Measurements from ENCODE around the gene SUN1.

The SUN1 gene

DNA sequence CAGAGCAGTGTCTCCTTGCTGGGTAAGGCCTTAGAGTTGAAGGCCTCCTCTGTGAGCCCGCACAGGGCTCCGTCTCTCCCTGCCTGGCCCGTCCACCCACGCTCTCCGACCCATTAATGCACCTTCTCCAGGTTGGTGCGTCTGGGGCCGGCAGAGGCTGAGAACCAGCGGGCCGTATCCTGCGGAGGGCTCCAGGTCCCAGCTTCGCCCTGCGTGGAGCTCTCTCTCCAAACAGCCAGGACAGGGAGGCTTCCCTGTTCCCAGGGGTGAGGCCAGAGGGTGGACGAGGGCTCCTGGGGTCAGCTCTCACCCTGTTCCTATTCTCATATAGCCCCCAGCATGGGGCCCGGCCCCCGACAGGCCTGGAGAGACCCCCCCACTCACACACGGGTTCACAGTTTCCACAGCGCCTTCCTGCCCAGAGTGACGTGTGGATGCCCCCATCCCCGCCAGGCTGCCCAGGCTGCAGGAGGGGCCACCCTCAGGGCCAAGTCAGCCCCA is 78.7 kb downstream of the SUN1 start:
- H3K27ac ChIP-seq (ENCODE audit: insufficient read depth, low read length, poor library complexity, severe bottlenecking), result no peak overlapping the region
- no peaks in the 10 kb centered on the region for H3K36me3 ChIP-seq (ENCODE audit: control insufficient read depth, insufficient read depth, low read length)
- H3K4me1 ChIP-seq (ENCODE audit: control insufficient read depth, insufficient read depth, low read length, poor library complexity, severe bottlenecking), result peaks cover 14% of the 10 kb centered on the region
- no peaks in the 10 kb centered on the region for H3K9me3 ChIP-seq (ENCODE audit: control insufficient read depth, low read length)
- H3K4me3 ChIP-seq (ENCODE audit: insufficient read depth, low read depth, low read length, poor library complexity, severe bottlenecking), result no peak overlapping the region
- no peaks in the 10 kb centered on the region for H3K27me3 ChIP-seq (replicated peaks; ENCODE audit: control insufficient read depth, insufficient read depth, low read length, poor library complexity, severe bottlenecking)
- DNase-seq, result no peak

DNA sequence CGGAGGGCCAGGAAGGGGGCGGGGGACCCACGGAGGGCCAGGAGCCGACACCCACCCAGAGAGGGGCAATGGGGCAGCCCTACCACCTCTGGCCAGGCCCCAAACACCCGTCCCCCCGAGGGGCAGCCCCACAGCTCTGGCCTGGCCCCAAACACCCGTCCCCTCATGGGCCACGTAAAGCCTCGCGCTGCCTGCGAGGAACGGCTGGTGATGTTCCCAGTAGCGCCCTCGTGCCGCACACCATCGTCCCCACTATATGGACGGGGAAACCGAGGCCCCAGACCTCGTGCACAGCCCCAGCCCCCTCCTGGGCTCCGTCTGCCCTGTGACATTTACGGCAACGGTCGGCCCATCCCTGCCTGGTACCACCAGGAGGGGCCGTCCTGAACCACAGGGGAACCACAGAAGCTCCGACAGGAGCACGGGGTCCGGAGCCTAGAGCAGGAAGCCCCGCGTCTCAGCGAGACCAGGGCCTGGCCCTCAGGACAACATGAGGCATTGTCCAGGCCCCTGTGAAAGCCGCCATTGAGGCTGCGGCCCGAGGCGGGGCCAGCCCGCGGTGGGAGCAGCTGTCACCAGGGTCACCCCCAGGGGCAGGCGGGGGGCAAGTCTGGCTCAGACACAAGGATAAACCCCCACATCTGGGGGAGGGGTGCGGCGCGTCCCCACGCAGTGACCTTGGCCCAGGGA is 79.7 kb downstream of the SUN1 start:
- no peak for DNase-seq
- Histone ChIP-seq H3K27me3 (replicated peaks; ENCODE audit: control insufficient read depth, insufficient read depth, low read length, poor library complexity, severe bottlenecking) (no peaks in the 10 kb centered on the region), H3K9me3 (ENCODE audit: control insufficient read depth, low read length) (no peaks in the 10 kb centered on the region), H3K4me1 (ENCODE audit: control insufficient read depth, insufficient read depth, low read length, poor library complexity, severe bottlenecking) (peaks cover 14% of the 10 kb centered on the region), H3K36me3 (ENCODE audit: control insufficient read depth, insufficient read depth, low read length) (no peaks in the 10 kb centered on the region), H3K27ac (ENCODE audit: insufficient read depth, low read length, poor library complexity, severe bottlenecking) (no peak overlapping the region), H3K4me3 (ENCODE audit: insufficient read depth, low read depth, low read length, poor library complexity, severe bottlenecking) (no peak overlapping the region)

DNA sequence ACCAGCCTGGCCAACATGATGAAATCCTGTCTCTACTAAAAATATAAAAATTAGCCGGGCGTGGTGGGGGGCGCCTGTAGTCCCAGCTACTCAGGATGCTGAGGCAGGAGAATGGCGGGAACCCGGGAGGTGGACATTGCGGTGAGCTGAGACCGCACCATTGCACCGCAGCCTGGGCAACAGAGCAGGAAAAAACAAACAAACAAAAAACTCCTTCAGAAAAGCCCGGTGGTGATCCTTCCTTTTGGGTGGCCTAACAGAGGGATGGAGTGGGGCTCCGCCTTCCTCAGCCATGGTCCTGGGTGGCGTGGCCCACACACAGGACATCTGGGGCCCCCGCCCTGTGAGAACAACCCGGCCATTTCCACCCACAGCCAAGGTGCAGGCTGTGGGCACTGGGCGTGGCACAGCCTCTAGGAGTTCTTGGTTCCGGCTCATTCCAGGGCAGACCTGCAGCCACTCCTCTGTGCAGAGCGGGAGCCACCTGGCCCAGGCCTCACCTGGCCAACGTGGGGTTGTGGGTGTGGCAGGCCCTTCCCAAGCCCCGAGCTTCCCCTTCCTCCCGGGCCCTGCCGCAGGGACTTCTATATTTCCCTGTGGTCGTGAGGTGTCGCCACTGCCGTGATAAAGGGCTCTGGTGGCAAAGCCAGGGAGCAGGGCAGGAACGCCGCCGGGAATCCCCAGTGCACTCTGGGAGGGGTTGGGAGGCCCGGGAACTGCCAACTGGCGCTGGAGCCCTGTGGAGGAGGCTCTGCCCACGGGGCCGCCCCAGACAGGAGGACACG is 81.7 kb downstream of the SUN1 start:
- H3K4me3 ChIP-seq (ENCODE audit: insufficient read depth, low read depth, low read length, poor library complexity, severe bottlenecking), result no peak overlapping the region
- no peaks in the 10 kb centered on the region for H3K9me3 ChIP-seq (ENCODE audit: control insufficient read depth, low read length)
- no peaks in the 10 kb centered on the region for H3K27me3 ChIP-seq (replicated peaks; ENCODE audit: control insufficient read depth, insufficient read depth, low read length, poor library complexity, severe bottlenecking)
- H3K27ac ChIP-seq (ENCODE audit: insufficient read depth, low read length, poor library complexity, severe bottlenecking), result no peak overlapping the region
- peaks cover 7% of the 10 kb centered on the region for H3K4me1 ChIP-seq (ENCODE audit: control insufficient read depth, insufficient read depth, low read length, poor library complexity, severe bottlenecking)
- DNase-seq, result no peak
- no peaks in the 10 kb centered on the region for H3K36me3 ChIP-seq (ENCODE audit: control insufficient read depth, insufficient read depth, low read length)

DNA sequence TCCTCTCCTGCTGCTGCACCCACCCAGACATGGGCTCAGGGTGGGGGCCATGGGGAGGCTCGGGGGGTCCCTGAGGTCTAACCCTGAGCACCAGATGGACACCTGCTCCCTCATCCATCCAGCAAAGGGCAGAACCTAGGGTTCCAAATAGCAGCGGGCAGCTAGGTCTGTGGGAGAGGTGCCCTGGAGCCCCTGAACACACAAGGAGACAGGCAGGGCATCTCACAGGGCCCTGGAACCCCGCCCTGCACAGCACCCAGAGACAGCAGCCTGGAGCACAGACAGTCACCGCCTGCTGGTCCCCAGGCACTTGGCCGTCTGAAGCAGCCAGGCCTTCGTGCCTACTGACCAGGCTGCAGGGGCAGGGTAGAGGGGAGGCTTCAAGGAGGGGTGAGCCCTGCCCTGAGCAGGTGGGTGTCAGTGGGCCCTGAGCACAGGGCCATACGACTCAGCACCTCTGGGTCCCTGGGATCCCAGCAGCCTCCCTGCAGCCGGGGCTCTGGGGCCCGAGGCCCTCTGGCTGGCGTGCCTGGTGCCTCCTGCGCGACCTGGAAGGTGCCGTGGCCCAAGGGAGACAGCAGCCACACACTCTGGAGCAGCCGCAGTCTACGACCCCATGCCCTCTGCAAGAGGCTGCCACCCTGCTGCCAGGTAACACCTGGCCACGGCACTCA is 82.4 kb downstream of the SUN1 start:
- H3K27ac ChIP-seq (ENCODE audit: insufficient read depth, low read length, poor library complexity, severe bottlenecking), result no peak overlapping the region
- no peaks in the 10 kb centered on the region for H3K36me3 ChIP-seq (ENCODE audit: control insufficient read depth, insufficient read depth, low read length)
- no peaks in the 10 kb centered on the region for H3K9me3 ChIP-seq (ENCODE audit: control insufficient read depth, low read length)
- H3K27me3 ChIP-seq (replicated peaks; ENCODE audit: control insufficient read depth, insufficient read depth, low read length, poor library complexity, severe bottlenecking), result no peaks in the 10 kb centered on the region
- H3K4me1 ChIP-seq (ENCODE audit: control insufficient read depth, insufficient read depth, low read length, poor library complexity, severe bottlenecking), result peaks cover 3% of the 10 kb centered on the region
- no peak overlapping the region for H3K4me3 ChIP-seq (ENCODE audit: insufficient read depth, low read depth, low read length, poor library complexity, severe bottlenecking)
- no peak for DNase-seq

DNA sequence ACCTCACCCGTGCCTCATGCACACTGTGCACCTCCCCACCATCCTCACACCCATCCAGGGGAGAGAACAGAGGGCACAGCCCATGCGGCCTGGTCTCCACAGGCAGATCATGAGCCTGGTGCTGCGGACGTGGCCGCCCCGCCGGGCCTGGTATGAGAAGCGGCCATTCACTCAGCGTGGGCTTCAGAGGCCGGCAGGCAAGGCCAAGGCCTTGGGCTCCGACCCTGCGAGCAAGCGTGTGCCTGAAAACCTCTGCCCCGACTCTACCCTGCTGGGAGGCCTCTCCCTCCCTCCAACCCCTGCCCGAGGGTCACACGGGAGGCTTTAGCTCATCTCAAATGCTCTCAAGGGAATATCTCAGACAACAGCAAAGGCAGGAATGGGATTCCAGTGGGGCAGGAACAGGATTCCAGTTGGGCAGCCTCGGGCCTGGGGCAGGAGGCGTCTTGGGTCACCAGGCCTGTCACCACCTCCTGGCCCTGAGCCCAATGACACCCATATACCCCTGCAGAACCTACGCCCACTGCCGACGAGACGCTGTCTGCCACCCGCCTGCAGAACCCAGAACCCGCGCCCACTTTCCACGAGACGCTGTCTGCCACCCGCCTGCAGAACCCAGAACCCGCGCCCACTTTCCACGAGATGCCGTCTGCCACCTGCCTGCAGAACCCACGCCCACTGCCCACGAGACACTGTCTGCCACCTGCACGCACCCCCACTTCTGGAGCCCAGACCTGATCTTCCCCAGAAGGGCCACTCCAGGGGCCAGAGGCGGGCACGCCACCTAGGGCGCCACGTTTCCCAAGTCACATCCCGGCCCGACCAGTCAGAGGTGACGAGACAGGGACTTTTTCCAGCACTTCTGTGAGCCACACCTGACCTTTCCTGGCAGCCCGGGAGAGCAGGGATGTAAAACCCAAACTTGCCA is 83.3 kb downstream of the SUN1 start:
- Histone ChIP-seq H3K27ac (ENCODE audit: insufficient read depth, low read length, poor library complexity, severe bottlenecking) (no peak overlapping the region), H3K4me1 (ENCODE audit: control insufficient read depth, insufficient read depth, low read length, poor library complexity, severe bottlenecking) (peaks cover 2% of the 10 kb centered on the region), H3K27me3 (replicated peaks; ENCODE audit: control insufficient read depth, insufficient read depth, low read length, poor library complexity, severe bottlenecking) (no peaks in the 10 kb centered on the region), H3K4me3 (ENCODE audit: insufficient read depth, low read depth, low read length, poor library complexity, severe bottlenecking) (no peak overlapping the region), H3K9me3 (ENCODE audit: control insufficient read depth, low read length) (no peaks in the 10 kb centered on the region), H3K36me3 (ENCODE audit: control insufficient read depth, insufficient read depth, low read length) (no peaks in the 10 kb centered on the region)
- DNase-seq, result no peak

DNA sequence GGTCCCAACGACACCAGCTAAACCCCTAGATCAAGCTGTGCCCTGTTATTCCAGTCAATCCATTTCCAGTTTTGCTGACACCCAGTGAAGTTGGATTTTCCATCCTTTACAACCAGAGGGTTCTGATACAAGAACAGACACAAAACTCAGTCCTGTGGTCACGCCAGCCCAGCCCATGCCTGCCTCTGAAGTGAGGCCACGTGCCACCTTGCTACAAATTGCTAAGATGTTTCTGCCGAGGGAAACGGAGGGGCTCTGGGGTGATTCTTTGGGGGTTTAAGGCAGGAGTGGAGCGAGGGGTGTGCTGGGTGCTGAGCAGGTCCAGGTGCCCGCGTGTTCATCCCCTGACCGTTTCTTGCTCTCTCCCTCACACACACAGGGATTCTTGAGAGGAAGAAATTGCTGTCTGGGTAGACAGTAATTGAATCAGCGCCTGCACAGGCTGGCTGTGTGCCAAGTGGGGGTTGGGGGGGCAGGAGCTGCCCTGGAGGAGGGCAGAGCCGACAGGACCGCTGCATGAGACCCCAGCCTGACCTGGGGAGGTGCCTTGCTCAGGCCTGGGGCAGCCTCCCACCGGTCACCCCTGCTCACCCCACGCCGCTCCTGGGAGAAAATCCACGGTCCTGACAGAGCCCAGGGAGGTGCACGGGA is 84.1 kb downstream of the SUN1 start:
- H3K36me3 ChIP-seq (ENCODE audit: control insufficient read depth, insufficient read depth, low read length), result no peaks in the 10 kb centered on the region
- no peak overlapping the region for H3K27ac ChIP-seq (ENCODE audit: insufficient read depth, low read length, poor library complexity, severe bottlenecking)

DNA sequence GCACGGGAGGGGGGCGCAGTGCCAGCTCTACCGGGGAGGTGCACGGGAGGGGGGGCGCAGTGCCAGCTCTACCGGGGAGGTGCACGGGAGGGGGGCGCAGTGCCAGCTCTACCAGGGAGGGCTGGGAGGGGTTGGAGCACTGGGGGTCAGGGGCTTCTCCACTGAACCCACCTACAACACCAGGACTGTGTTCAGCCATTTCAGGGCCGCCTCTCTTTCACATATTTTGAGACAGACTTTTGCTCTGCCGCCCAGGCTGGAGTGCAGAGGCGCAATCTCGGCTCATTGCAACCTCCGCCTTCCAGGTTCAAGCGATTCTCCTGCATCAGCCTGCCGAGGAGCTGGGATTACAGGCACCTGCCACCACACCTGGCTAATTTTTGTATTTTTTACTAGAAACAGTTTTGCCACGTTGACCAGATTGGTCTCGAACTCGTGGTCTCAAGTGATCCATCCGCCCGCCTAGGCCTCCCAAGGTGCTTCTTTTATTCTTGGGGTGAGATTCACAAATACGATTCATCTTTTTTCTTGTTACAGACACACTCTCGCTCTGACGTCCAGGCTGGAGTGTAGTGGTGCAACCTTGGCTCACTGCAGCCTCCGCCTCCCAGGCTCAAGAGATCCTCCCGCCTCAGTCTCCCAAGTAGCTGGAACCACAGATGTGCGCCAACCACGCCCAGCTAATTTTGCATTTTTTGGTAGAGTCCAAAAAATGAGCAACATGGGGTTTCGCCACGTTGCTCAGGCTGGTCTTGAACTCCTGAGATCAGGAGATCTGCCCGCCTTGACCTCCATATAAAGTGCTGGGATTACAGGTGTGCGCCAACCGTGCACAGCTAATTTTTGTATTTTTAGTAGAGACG is 85.2 kb downstream of the SUN1 start:
- H3K4me3 ChIP-seq (ENCODE audit: insufficient read depth, low read depth, low read length, poor library complexity, severe bottlenecking), result no peak overlapping the region
- peaks cover 16% of the 10 kb centered on the region for H3K4me1 ChIP-seq (ENCODE audit: control insufficient read depth, insufficient read depth, low read length, poor library complexity, severe bottlenecking)
- H3K36me3 ChIP-seq (ENCODE audit: control insufficient read depth, insufficient read depth, low read length), result no peaks in the 10 kb centered on the region
- H3K9me3 ChIP-seq (ENCODE audit: control insufficient read depth, low read length), result no peaks in the 10 kb centered on the region
- no peak overlapping the region for H3K27ac ChIP-seq (ENCODE audit: insufficient read depth, low read length, poor library complexity, severe bottlenecking)
- H3K27me3 ChIP-seq (replicated peaks; ENCODE audit: control insufficient read depth, insufficient read depth, low read length, poor library complexity, severe bottlenecking), result no peaks in the 10 kb centered on the region
- DNase-seq, result no peak

More for the DNA sequence above, 84.1 kb downstream of the SUN1 start:
- Histone ChIP-seq H3K4me1 (ENCODE audit: control insufficient read depth, insufficient read depth, low read length, poor library complexity, severe bottlenecking) (peaks cover 5% of the 10 kb centered on the region), H3K4me3 (ENCODE audit: insufficient read depth, low read depth, low read length, poor library complexity, severe bottlenecking) (no peak overlapping the region), H3K27me3 (replicated peaks; ENCODE audit: control insufficient read depth, insufficient read depth, low read length, poor library complexity, severe bottlenecking) (no peaks in the 10 kb centered on the region), H3K9me3 (ENCODE audit: control insufficient read depth, low read length) (no peaks in the 10 kb centered on the region)
- no peak for DNase-seq

DNA sequence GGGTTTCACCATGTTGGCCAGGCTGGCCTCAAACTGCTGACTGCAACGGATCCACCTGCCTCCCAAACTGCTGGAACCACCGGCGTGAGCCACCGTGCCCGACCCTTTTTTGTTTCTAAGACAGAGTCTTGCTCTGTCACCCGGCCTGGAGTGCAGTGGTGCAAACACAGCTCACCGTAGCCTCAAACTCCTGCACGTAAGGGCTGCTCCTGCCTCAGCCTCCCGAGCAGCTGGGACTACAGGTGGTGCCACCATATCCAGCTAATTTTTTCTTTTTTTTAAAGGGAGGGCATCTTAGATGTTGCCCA is 85.8 kb downstream of the SUN1 start:
- Histone ChIP-seq H3K9me3 (ENCODE audit: control insufficient read depth, low read length) (no peaks in the 10 kb centered on the region), H3K36me3 (ENCODE audit: control insufficient read depth, insufficient read depth, low read length) (no peaks in the 10 kb centered on the region), H3K27me3 (replicated peaks; ENCODE audit: control insufficient read depth, insufficient read depth, low read length, poor library complexity, severe bottlenecking) (no peaks in the 10 kb centered on the region), H3K27ac (ENCODE audit: insufficient read depth, low read length, poor library complexity, severe bottlenecking) (no peak overlapping the region), H3K4me3 (ENCODE audit: insufficient read depth, low read depth, low read length, poor library complexity, severe bottlenecking) (no peak overlapping the region), H3K4me1 (ENCODE audit: control insufficient read depth, insufficient read depth, low read length, poor library complexity, severe bottlenecking) (peaks cover 17% of the 10 kb centered on the region)
- no peak for DNase-seq

Data from effector memory CD4-positive, alpha-beta T cell (primary cell).